ENCODE data around the gene LYST.
A peak's percentile ranks its signal among the peaks of the same experiment; 100 is the strongest.
"Not testable (repeated sequence)": the region's sequence is repeated elsewhere in the genome, so short reads cannot be mapped to it uniquely, and the experiment has no call there.

Gene LYST

DNA sequence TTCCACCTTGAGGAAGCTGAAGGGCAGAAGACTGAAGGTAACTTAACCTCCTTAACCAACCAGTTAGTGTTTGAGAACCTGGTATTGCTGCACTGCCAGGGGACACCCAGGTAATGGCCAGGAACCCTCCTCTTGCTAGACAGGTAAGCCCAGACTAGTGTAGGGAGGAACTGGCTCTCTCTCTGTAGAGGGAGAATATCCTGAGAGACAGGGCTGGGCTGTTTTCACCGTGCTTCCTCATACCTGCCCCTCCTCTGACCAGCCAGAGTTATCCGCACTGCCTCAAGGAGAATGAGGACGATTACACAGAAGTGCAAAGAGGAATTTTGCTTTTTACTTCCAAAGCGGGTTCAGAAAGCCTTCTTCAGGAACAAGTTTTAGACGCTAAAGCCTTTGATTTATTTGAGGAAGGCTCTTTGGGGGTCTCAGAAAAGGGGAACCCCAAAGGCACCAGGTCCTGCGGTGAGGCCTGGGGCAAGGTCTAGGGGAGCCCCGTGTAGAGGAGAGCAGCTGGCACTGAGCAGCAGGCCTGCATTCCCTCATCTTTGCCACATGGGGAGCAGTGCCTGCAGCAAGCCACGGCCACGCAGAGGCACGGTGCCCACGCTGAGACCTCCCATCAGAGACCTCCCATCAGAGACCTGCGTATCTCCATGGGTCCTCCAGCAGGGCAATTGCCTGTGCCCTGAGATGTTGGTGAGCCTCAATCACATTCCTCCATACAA lies 230.6 kb downstream of the LYST start:
- DNase-seq (ENCODE audit: low read depth) = no peak

DNA sequence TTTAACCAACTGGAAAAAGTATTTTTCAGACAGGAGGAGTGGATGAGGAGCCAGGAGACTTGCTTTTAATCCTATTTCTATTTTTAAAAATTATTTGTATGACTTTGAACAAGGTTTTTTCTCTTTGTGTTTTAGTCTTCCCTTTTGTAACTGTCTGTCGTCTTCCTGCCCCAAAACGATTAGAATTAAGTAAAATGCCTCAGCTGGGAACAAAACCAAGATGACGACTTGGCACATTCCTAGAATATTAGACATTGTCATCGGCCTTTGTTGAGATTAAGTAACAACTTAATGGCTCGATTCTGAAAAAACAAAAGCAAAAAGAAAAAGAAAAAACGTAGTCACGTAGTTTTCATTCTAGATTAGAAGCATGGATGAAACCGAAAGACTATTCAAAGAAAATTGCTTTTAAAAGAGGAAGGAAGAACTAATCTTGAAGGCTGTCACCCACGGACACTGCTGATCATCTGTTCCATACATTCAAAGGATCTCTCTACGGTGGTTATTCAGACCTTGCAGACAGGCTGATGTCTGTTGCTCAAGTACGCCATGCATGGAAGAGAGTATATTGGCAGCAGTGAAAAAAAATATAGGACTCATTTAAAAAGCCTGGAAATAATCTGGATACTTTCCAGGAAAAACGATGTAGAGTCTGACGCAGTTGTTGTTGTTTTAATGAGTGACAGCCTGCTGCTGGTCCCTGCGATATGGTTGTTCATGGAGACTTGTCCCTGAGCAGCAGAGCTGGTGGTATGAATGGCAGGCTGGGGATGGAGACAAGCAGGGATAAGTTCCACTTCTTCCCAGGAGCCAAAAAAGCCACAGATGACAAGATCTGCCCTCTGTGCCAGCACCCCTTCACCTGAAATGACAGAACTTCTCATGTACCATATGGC lies 234.0 kb downstream of the LYST start:
- peak; percentile 56 for DNase-seq (ENCODE audit: low read depth)

DNA sequence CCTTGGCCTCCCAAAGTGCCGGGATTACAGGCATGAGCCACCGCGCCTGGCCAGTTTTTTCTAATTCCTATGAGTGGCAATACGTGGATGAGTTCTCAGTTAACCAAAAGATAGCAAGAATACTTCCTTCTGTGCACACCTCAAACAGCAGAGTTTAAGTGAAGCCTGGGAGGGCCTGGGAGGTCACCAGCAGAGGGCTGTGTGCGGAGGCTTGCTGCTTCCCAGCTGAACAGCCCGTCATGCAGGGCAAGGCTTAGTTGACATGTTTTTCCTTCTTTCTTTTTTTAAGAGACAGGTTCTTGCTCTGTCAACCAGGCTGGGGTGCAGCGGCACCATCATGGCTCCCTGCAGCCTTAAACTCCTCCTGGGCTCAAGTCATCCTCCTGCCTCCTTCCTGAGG lies 234.9 kb downstream of the LYST start:
- DNase-seq (ENCODE audit: low read depth) = no peak

DNA sequence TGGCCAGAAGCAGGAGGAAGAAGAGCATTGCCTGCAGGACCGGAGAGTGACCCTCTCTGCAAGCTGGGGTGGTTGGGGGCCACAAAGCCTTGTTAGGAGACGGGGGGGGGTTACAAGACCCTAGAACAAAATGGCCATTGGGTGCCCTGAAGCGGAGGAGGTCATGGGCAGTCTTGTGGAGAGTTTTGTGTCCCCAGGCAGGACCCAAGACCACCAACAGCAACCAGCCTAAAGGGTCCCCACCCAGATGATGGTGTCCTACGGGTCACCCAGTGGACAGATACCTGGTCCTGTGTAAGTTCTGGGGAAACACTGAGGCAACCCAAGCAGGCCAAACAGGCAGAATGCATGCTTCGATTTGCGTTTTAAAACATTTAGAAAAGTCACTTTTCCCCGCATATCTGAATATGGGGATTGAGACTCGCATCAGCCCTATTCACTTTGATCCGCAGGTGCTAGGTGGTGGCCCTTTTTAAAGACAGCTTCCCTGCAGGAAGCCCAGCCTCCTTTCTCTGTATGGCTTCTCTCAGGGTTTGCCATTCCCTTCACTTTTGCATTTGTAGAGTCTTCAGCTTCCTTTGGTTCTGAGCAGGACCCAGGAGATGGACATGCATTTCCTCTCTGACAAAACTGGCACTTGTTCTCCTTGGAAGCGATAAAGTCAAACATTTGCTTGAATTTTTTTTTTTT lies 238.2 kb downstream of the LYST start:
- no peak for DNase-seq (ENCODE audit: low read depth)

DNA sequence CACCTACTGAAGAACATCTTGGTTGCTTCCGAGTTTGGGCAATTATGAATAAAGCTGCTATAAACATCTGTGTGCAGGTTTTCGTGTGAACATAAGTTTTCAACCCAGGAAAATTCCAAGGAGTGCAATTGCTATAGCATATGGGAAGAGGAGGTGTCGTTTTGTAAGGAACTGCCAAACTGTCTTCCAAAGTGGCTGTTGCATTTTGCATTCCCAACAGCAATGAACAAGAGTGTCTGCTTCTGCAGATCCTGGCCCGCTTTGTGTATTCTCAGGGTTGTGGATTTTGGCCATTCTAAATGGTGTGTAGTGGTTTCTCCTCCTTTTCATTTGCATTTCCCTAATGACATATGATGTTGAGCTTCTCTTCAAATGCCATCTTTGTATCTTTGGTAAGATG lies 240.9 kb downstream of the LYST start:
- no peak for DNase-seq (ENCODE audit: low read depth)

DNA sequence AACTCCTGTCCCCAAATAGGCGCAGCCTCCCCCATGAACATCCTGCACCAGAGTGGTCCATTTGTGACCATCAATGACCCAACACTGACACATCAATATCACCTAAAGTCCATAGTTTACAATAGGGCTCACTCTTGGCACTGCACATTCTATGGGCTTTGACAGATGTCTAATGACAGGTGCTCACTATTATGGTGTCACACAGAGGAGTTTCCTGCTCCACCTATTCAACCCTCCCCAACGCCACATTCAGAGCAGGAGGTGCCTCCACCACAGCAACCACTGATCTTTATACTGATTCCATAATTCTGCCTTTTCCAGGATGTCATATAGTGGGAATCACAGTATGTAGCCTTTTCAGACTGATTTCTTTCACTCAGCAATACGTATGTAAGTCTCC lies 241.4 kb downstream of the LYST start:
- DNase-seq (ENCODE audit: low read depth) = no peak

DNA sequence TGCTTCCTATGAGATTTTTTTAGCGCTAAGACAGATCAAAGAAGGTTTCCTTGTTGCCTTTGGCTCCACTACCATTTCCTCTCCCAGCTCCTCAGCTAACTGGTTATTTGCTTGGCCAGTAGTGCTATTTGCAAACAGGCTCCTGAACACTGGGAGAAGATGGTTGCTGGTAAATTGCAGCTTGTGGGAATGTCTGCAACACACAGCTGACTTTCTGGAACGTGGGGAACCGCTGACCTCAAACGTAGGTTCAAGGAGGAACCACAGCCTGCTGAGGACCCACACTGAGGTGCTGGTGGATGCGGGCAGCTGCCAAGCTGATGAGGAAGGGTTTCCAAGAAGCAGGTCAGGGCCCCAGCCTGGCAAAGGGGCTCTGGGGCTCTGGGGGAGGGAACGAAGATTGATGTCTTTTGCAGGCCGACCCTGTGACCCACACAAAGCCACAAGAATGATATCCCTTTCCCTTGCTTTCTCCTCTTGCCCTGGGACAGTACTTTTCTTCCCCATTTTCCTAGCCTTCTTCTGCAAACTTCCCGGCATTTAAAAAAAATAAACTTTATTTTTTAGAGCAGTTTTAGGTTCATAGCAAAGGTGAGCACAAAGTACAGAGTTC lies 241.9 kb downstream of the LYST start:
- DNase-seq (ENCODE audit: low read depth) = no peak

DNA sequence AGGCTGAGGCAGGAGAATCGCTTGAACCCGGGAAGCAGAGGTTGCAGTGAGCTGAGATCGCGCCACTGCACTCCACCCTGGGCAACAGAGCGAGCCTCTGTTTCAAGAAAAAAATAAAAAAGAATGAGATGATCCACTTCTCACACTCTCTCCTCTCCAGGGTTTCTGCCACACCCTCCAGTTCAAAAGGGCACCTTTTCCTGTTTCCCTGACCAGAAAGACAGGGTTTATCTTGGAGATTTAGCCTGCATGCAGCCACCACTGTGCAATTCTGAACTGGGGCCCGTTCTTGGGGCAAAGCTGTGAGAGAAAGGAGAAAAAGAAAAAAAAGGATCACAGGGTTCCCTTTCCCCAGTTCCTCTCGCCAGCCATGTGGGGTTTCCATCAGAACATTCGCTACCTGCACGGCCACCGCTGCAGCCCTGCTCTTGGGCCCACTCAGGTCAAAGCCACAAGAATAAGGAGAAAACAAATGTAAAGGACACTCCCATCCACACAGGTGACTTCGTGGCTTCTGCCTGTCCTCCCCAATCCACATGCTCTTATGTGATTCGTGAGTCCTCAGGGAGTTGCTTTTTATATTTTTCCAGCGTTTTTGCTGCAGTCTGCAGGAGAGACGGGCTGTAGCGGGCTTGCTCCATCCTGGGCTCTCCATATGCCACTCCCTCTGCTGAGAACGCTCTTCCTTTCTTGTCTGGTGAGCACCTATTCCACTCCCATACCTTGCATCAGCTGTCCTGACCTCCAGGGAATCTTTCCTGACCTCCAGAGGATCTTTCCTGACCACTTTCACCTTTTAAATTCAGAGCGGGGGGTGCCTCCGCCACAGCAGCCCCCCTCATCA lies 243.5 kb downstream of the LYST start:
- no peak for DNase-seq (ENCODE audit: low read depth)

DNA sequence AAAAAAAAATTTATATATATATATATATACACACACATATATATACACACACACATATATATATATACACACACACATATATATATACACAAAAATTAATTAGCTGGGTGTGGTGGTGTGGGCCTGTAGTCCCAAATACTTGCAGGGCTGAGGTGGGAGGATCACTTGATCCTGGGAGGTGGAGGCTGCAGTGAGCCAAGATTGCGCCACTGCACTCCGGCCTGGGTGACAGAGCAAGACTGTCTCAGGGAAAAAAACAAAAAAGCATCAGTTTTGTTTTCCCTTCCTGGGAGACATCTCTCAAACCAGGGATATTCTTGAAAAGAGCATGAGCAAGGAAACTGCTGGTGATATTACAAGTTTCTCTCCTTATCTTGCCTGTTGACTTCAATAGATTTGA lies 247.6 kb downstream of the LYST start:
- DNase-seq (ENCODE audit: low read depth) = not testable (repeated sequence)

DNA sequence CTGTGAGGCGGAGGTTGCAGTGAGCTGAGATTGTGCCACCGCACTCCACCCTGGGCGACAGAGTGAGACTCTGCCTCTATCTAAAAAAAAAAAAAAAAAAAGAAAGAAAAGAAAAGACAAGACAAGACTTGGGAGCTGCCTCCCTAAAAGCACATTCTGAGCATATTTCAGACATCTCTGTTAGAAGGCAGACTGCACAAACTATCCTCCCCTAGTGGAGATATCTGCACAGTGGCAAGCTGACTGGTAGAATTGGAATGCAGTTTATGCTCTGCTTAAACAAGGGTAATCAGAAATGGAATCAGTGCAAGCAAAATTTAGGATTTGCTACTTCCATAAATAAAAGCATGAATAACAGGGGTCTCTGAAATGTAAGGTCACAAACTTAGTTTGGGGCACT lies 248.9 kb downstream of the LYST start:
- peak; percentile 35 for DNase-seq (ENCODE audit: low read depth)

DNA sequence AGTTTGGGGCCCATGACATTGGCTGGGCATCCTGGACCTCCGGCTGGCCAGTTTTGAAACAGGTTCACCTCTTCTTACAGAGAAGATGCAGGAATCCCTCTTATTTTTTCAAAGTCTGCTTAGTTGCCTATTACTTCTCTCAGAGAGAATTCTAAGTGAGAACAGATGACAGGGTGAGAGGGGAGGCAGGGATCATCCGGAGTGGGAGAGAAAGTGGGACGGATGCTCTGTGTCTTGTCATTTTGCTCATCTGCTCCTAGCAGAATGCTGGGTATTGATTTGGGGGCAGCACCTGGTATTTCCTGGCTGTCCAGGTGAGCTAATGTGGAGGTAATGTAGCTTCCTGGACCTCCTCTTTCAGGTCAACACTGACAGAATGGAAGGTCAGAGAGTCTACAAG lies 249.6 kb downstream of the LYST start:
- DNase-seq (ENCODE audit: low read depth) = no peak

DNA sequence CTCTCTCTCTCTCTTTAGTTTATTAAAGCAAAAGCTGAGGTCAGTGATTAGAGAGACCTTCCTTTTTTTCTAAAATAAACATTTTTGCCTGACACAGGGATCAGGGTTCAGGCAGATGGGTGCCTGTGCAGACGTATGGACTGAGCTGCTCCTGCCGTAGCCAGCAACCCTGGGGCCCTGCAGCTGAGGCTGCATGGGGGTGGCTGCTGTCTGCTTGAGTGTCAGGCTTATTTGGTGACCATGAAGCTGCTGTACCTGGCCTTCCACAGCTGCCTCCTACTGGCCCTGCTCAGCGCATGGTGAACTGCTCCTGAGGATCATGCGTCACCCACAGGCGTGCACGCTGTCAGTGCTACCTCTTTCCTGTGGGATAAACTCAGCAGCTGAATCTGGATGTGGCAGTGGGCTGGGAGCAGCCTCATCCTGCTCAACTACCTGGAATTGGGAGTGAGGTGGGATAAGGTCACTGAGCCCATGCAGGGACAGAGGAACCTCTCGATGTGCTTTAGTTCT lies 252.2 kb downstream of the LYST start:
- no peak for DNase-seq (ENCODE audit: low read depth)

DNA sequence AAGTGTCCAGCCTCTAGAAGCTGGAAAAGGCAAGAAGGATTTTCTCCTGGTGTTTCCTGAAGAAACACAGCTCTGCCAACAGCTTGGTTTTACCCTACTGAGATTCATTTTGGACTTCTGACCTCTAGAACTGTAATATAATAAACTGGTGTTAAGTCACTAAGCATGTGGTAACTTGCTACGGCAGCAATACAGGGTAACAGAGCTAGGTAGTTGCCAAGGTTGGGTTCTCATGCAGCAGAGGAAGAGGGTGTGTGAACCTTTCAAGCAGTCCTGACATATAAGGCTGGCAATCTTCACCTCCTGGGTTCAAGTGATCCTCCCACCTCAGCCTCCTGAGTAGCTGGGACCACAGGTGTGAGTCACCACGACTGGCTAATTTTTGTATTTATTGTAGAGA lies 253.1 kb downstream of the LYST start:
- DNase-seq (ENCODE audit: low read depth) = no peak

DNA sequence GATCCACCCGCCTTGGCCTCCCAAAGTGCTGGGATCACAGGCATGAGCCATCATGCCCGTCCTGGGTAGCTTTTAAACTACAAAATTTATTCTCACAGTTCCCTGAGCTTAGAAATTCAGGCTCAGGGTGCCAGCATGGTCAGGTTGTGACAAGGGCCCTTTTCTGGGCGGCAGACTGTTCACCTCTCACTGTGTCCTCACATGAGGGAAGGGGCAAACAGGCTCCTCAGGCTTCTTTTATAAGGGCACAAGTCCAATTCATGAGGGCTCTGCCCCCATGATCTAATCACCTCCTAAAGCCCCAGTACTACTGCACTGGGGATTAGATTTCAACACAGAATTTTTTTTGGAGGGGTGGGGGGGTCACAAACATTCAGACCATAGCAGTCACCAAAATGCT lies 253.9 kb downstream of the LYST start:
- DNase-seq (ENCODE audit: low read depth) = no peak
